ENCODE results near the gene ZNF606.

ZNF606 gene

GRCh38 chr19:57927587-57927986, 75.0 kb downstream of the ZNF606 start:
- no peak for DNase-seq (ENCODE audit: low read depth)
